ENCODE measurements around the gene RUSC1.

The RUSC1 gene

GRCh38 chr1:155301342-155301841, 19.3 kb upstream of the RUSC1 start, which contains the start of gene PKLR:
Gene PKLR, minus strand, starts transcription at chr1:155301438. Its CDS starts 43 bp downstream, at chr1:155301395.
- TF ChIP-seq CTCF (IDR thresholded peaks at IDR 0.05; ENCODE audit: borderline replicate concordance, control extremely low read depth, extremely low read depth, insufficient read depth, missing control alignments), result no peak
- in situ Hi-C loops (cut with MboI; ENCODE audit: low sequenced_read_pairs, unreplicated experiment), result no loop called here
- no peak for DNase-seq (ENCODE audit: low spot score)

GRCh38 chr1:155304558-155305063, 16.1 kb upstream of the RUSC1 start:
- in situ Hi-C loops (cut with MboI; ENCODE audit: low sequenced_read_pairs, unreplicated experiment), result no loop called here
- no peak for TF ChIP-seq CTCF (IDR thresholded peaks at IDR 0.05; ENCODE audit: borderline replicate concordance, control extremely low read depth, extremely low read depth, insufficient read depth, missing control alignments)
- no peak for DNase-seq (ENCODE audit: low spot score)

- in situ Hi-C loops (cut with MboI; ENCODE audit: low sequenced_read_pairs, unreplicated experiment), result no loop called here
- no peak for TF ChIP-seq CTCF (IDR thresholded peaks at IDR 0.05; ENCODE audit: borderline replicate concordance, control extremely low read depth, extremely low read depth, insufficient read depth, missing control alignments)
- no peak for DNase-seq (ENCODE audit: low spot score)
These were observed 14.8 kb upstream of the RUSC1 start for GRCh38 chr1:155305881-155306391.

GRCh38 chr1:155307247-155307740, 13.4 kb upstream of the RUSC1 start:
- no peak for DNase-seq (ENCODE audit: low spot score)
- in situ Hi-C loops (cut with MboI; ENCODE audit: low sequenced_read_pairs, unreplicated experiment), result no loop called here
- TF ChIP-seq CTCF (IDR thresholded peaks at IDR 0.05; ENCODE audit: borderline replicate concordance, control extremely low read depth, extremely low read depth, insufficient read depth, missing control alignments), result no peak

GRCh38 chr1:155308493-155309422, 11.9 kb upstream of the RUSC1 start, which contains the start of gene FDPS:
Gene FDPS, plus strand, starts transcription at chr1:155308866. Its CDS starts 924 bp downstream, at chr1:155309790.
- in situ Hi-C loops (cut with MboI; ENCODE audit: low sequenced_read_pairs, unreplicated experiment), result no loop called here
- DNase-seq (ENCODE audit: low spot score), result peak; percentile 97
- no peak for TF ChIP-seq CTCF (IDR thresholded peaks at IDR 0.05; ENCODE audit: borderline replicate concordance, control extremely low read depth, extremely low read depth, insufficient read depth, missing control alignments)

GRCh38 chr1:155309423-155310021, 11.2 kb upstream of the RUSC1 start:
- no peak for DNase-seq (ENCODE audit: low spot score)
- in situ Hi-C loops (cut with MboI; ENCODE audit: low sequenced_read_pairs, unreplicated experiment), result no loop called here
- no peak for TF ChIP-seq CTCF (IDR thresholded peaks at IDR 0.05; ENCODE audit: borderline replicate concordance, control extremely low read depth, extremely low read depth, insufficient read depth, missing control alignments)
